Fibroblast of lung (primary cell): ENCODE results near the gene GLYATL2. TPM values are rescaled to one million over a fixed set of nuclear protein-coding genes. Genes with fewer than 3 reads are reported as not detected.

ENCODE experiments used
- DNase-seq, 2 donors: peaks; one replicate each; pipeline versions ENCODE4 v3.0.0 to v3.0.0-alpha.2; 2010; ENCODE audit warnings: low read depth in 2 of 2
- H2AFZ ChIP-seq: 2 replicates; pipeline ENCODE4 v1.5.1; 2012; ENCODE audit warnings: low read length, control low read depth, inconsistent platforms
- H3K27ac ChIP-seq: 2 replicates; pipeline ENCODE4 v1.5.1; 2011; ENCODE audit warnings: low read length, control low read depth; ENCODE audit not compliant: insufficient read depth
- H3K27me3 ChIP-seq: 2 replicates; pipeline ENCODE4 v1.5.1; 2011; ENCODE audit warnings: mild to moderate bottlenecking, low read length; ENCODE audit not compliant: control insufficient read depth, insufficient read depth
- H3K36me3 ChIP-seq: 2 replicates; pipeline ENCODE4 v1.5.1; 2011; ENCODE audit warnings: low read length; ENCODE audit not compliant: control insufficient read depth, insufficient read depth
- H3K4me1 ChIP-seq: 2 replicates; pipeline ENCODE4 v1.5.1; 2011; ENCODE audit warnings: low read length; ENCODE audit not compliant: control insufficient read depth, insufficient read depth; ENCODE audit errors: extremely low read depth
- H3K4me2 ChIP-seq: 2 replicates; pipeline ENCODE4 v1.5.1; 2011; ENCODE audit warnings: low read length, control low read depth; ENCODE audit not compliant: insufficient read depth; ENCODE audit errors: extremely low read depth
- H3K4me3 ChIP-seq, 4 experiments: fragments of 200-600 bp in 1 of 4; sonication (generic) in 1 of 4; replicated peaks in 1 of 4; 2 replicates each; pipeline ENCODE4 v1.5.1; 2011 to 2016; ENCODE audit warnings: low read length in 4 of 4, low read depth in 3 of 4, mild to moderate bottlenecking in 3 of 4, control low read depth in 2 of 4, inconsistent platforms in 1 of 4, mixed read lengths in 1 of 4; ENCODE audit not compliant: insufficient read depth in 1 of 4; ENCODE audit errors: control extremely low read depth in 1 of 4
- H3K79me2 ChIP-seq: 2 replicates; pipeline ENCODE4 v1.5.1; 2012; ENCODE audit warnings: mild to moderate bottlenecking, low read length, inconsistent platforms; ENCODE audit not compliant: control insufficient read depth, insufficient read depth
- H3K9ac ChIP-seq: 2 replicates; pipeline ENCODE4 v1.5.1; 2011; ENCODE audit warnings: mild to moderate bottlenecking, low read length, control low read depth; ENCODE audit not compliant: insufficient read depth
- H3K9me3 ChIP-seq: 2 replicates; pipeline ENCODE4 v1.5.1; 2012; ENCODE audit warnings: low read depth, low read length; ENCODE audit not compliant: control insufficient read depth, insufficient read depth
- H4K20me1 ChIP-seq: 2 replicates; pipeline ENCODE4 v1.5.1; 2011; ENCODE audit warnings: low read length; ENCODE audit not compliant: control insufficient read depth, insufficient read depth; ENCODE audit errors: extremely low read depth
- CTCF ChIP-seq, 2 donors: IDR thresholded peaks in 1 of 2; conservative IDR thresholded peaks in 1 of 2; 1 replicate in 1 of 2; 2 replicates in 1 of 2; pipeline ENCODE4 v1.5.1; 2011 to 2012; ENCODE audit warnings: low read length in 2 of 2, control low read depth in 1 of 2, inconsistent platforms in 1 of 2, low read depth in 1 of 2, mild to moderate bottlenecking in 1 of 2
- EZH2 ChIP-seq: IDR thresholded peaks from 2 replicates; pipeline ENCODE4 v1.5.1; 2012; ENCODE audit warnings: low read length, control low read depth, mild to moderate bottlenecking; ENCODE audit errors: missing control alignments
- polyA plus RNA-seq, 2 donors: library from polyadenylated mRNA; depleted of rRNA in 1 of 2; stranded (reverse) in 1 of 2; unstranded in 1 of 2; fragments of >200 nt; gene quantifications; 2 replicates each; pipeline ENCODE4 v1.2.1, GENCODE V29; 2011 to 2012; ENCODE audit warnings: missing spikeins in 1 of 2
- total RNA-seq: library from RNA; depleted of rRNA; stranded (reverse); fragments of >200 nt; gene quantifications from 2 replicates; pipeline ENCODE4 v1.2.1, GENCODE V29; 2014

GLYATL2 gene
- total and polyA plus RNA-seq, 2 donors (not counting 1 experiment from before 2014, with no cell fraction given): 1.3 to 2.0 TPM

GRCh38 chr11:58801974-58802545, 42.4 kb downstream of the GLYATL2 start:
- no peaks in the 10 kb centered on the region for H4K20me1 ChIP-seq
- no peak overlapping the region for H3K27ac ChIP-seq
- no peaks in the 10 kb centered on the region for H3K36me3 ChIP-seq
- no peak overlapping the region for H3K4me3 ChIP-seq
- no peak overlapping the region for H2AFZ ChIP-seq
- no peak for DNase-seq
- TF ChIP-seq EZH2 (no peak), CTCF (conservative IDR thresholded peaks at IDR 0.05 in 1 of 2, IDR thresholded peaks at IDR 0.05 in 1 of 2; ENCODE audit: low read depth in 1 of 2, low read length in 2 of 2) (no peak)
- no peak overlapping the region for H3K4me2 ChIP-seq
- no peak overlapping the region for H3K9ac ChIP-seq
- no peaks in the 10 kb centered on the region for H3K4me1 ChIP-seq
- H3K79me2 ChIP-seq: no peaks in the 10 kb centered on the region
- H3K27me3 ChIP-seq: no peaks in the 10 kb centered on the region
- H3K9me3 ChIP-seq: no peaks in the 10 kb centered on the region

DNA sequence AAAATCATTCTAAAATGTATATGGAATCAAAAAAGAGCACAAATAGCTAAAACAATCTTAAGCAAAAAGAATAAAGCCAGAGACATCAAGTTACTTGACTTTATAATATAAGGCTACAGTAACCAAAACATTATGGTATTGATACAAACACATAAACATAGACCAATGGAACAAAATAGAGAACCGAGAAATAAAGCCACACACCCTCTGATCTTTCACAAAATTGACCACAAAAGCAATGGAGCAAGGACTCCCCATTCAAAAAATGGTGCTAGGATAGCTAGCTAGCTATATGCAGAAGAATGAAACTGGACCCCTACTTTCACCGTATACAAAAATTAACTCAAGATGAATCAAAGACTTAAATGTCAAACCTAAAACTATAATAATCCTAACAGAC, 43.2 kb downstream of the GLYATL2 start:
- no peaks in the 10 kb centered on the region for H3K36me3 ChIP-seq
- DNase-seq: no peak
- H2AFZ ChIP-seq: no peak overlapping the region
- no peaks in the 10 kb centered on the region for H4K20me1 ChIP-seq
- no peak for TF ChIP-seq EZH2
- no peak for TF ChIP-seq CTCF (conservative IDR thresholded peaks at IDR 0.05 in 1 of 2, IDR thresholded peaks at IDR 0.05 in 1 of 2; ENCODE audit: low read depth in 1 of 2, low read length in 2 of 2)
- no peaks in the 10 kb centered on the region for H3K9me3 ChIP-seq
- no peaks in the 10 kb centered on the region for H3K79me2 ChIP-seq
- H3K4me2 ChIP-seq: no peak overlapping the region
- H3K27ac ChIP-seq: no peak overlapping the region
- H3K27me3 ChIP-seq: no peaks in the 10 kb centered on the region
- H3K4me1 ChIP-seq: no peaks in the 10 kb centered on the region
- no peak overlapping the region for H3K4me3 ChIP-seq
- H3K9ac ChIP-seq: no peak overlapping the region

GRCh38 chr11:58796333-58796732, 48.2 kb downstream of the GLYATL2 start:
- DNase-seq: no peak
- no peaks in the 10 kb centered on the region for H3K9me3 ChIP-seq
- H3K4me1 ChIP-seq: no peaks in the 10 kb centered on the region
- no peak overlapping the region for H3K27ac ChIP-seq
- no peaks in the 10 kb centered on the region for H3K36me3 ChIP-seq
- no peak overlapping the region for H3K4me2 ChIP-seq
- no peak overlapping the region for H3K4me3 ChIP-seq
- no peak overlapping the region for H2AFZ ChIP-seq
- H4K20me1 ChIP-seq: no peaks in the 10 kb centered on the region
- no peak for TF ChIP-seq EZH2
- no peak for TF ChIP-seq CTCF (conservative IDR thresholded peaks at IDR 0.05 in 1 of 2, IDR thresholded peaks at IDR 0.05 in 1 of 2; ENCODE audit: low read depth in 1 of 2, low read length in 2 of 2)
- H3K9ac ChIP-seq: no peak overlapping the region
- no peaks in the 10 kb centered on the region for H3K27me3 ChIP-seq
- H3K79me2 ChIP-seq: no peaks in the 10 kb centered on the region
